Breast epithelium (tissue), 4 donors: ENCODE results near the gene TEKTIP1. TPM values are rescaled to one million over a fixed set of nuclear protein-coding genes. Genes with fewer than 3 reads are reported as not detected.
A peak's percentile ranks its signal among the peaks of the same experiment; 100 is the strongest.

Experiments used
- DNase-seq, 2 donors: peaks; one replicate each; pipeline ENCODE4 v3.0.0-alpha.2; 2019; ENCODE audit warnings: low spot score in 2 of 2
- H3K27ac ChIP-seq, 2 donors: fragments of 200-600 bp; sonication (generic) in 1 of 2; one replicate each; pipeline ENCODE4 v1.5.1; 2016 to 2019; ENCODE audit warnings: mild to moderate bottlenecking in 1 of 2
- H3K27me3 ChIP-seq, 2 donors: fragments of 200-600 bp; sonication (generic) in 1 of 2; one replicate each; pipeline versions ENCODE4 v1.5.1 to v1.6.0; 2017 to 2019; ENCODE audit warnings: control low read depth in 1 of 2, mild to moderate bottlenecking in 1 of 2
- H3K36me3 ChIP-seq: fragments of 200-600 bp; one replicate; pipeline ENCODE4 v1.5.1; 2019
- H3K4me1 ChIP-seq, 2 donors: fragments of 200-600 bp; sonication (generic); one replicate each; pipeline ENCODE4 v1.5.1; 2016 to 2019; ENCODE audit warnings: control low read depth in 1 of 2
- H3K4me3 ChIP-seq, 3 donors: fragments of 200-600 bp; sonication (generic); 1 replicate in 2 of 3; 2 replicates in 1 of 3; pipeline ENCODE4 v1.5.1; 2016 to 2019; ENCODE audit warnings: mild to moderate bottlenecking in 3 of 3, moderate library complexity in 2 of 3
- H3K9me3 ChIP-seq, 2 donors: fragments of 200-600 bp; sonication (generic) in 1 of 2; one replicate each; pipeline ENCODE4 v1.5.1; 2016 to 2019; ENCODE audit warnings: control low read depth in 1 of 2
- POLR2A ChIP-seq: fragments of 450-650 bp; IDR thresholded peaks from one replicate; pipeline ENCODE4 v1.6.1; 2016; ENCODE audit warnings: antibody characterized with exemption, mild to moderate bottlenecking, moderate library complexity
- POLR2AphosphoS5 ChIP-seq, 3 donors: sonication (generic); formaldehyde crosslinking; IDR thresholded peaks; one replicate each; pipeline ENCODE4 v1.6.1; 2017; ENCODE audit warnings: antibody characterized with exemption in 3 of 3
- intact Hi-C: fragments of 100-400 bp; cut with DNase I; formaldehyde crosslinking; loops from one replicate; pipeline ENCODE4 v1.15.1; 2023; ENCODE audit warnings: low total_unique reads
- total RNA-seq, 3 donors: library from RNA; depleted of rRNA; stranded (reverse); fragments of >200 nt; gene quantifications; one replicate each; pipeline ENCODE4 v1.1.0, GENCODE V29; 2016
- TF ChIP-seq, protein P1 (sequence below), 3 donors: fragments of 450-650 bp; IDR thresholded peaks; one replicate each; pipeline ENCODE4 v1.5.1; 2016 to 2017; ENCODE audit warnings: antibody characterized with exemption in 3 of 3, mild to moderate bottlenecking in 3 of 3, moderate library complexity in 3 of 3

TEKTIP1 gene
- total RNA-seq, 3 donors from 2014 or later: 2.0 TPM; not detected in 2

DNA sequence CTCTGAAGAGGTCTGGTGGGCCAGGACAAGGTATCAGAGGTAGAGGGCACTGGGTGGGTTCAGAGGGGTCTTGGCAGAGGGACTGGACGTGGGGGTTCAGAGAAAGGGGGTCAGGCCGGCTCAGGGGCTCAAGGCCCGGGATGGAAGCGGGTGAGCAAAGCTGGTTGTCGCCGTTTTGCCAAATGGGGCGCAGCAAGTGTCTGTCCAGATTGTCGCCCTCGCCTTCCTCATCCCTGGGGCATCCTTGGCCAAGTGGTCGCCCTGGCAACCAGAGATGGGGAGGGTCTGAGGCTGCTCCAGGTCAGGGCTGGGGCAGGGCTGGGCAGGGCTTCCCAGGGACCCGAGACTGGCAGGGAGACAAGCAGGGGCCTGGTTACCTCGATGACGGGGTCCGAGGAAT is 45.3 kb upstream of the TEKTIP1 start:
- Histone ChIP-seq H3K9me3 (no peaks in the 10 kb centered on the region), H3K27me3 (no peaks in the 10 kb centered on the region), H3K4me3 (no peak overlapping the region), H3K4me1 (no peaks in the 10 kb centered on the region), H3K27ac (no peak overlapping the region), H3K36me3 (no peaks in the 10 kb centered on the region)
- DNase-seq: no peak
- intact Hi-C loops: no loop called here
- TF ChIP-seq, protein P1, sequence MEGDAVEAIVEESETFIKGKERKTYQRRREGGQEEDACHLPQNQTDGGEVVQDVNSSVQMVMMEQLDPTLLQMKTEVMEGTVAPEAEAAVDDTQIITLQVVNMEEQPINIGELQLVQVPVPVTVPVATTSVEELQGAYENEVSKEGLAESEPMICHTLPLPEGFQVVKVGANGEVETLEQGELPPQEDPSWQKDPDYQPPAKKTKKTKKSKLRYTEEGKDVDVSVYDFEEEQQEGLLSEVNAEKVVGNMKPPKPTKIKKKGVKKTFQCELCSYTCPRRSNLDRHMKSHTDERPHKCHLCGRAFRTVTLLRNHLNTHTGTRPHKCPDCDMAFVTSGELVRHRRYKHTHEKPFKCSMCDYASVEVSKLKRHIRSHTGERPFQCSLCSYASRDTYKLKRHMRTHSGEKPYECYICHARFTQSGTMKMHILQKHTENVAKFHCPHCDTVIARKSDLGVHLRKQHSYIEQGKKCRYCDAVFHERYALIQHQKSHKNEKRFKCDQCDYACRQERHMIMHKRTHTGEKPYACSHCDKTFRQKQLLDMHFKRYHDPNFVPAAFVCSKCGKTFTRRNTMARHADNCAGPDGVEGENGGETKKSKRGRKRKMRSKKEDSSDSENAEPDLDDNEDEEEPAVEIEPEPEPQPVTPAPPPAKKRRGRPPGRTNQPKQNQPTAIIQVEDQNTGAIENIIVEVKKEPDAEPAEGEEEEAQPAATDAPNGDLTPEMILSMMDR (IDR thresholded peaks at IDR 0.05): no peak
- TF ChIP-seq POLR2AphosphoS5 (IDR thresholded peaks at IDR 0.05): no peak
- no peak for TF ChIP-seq POLR2A

DNA sequence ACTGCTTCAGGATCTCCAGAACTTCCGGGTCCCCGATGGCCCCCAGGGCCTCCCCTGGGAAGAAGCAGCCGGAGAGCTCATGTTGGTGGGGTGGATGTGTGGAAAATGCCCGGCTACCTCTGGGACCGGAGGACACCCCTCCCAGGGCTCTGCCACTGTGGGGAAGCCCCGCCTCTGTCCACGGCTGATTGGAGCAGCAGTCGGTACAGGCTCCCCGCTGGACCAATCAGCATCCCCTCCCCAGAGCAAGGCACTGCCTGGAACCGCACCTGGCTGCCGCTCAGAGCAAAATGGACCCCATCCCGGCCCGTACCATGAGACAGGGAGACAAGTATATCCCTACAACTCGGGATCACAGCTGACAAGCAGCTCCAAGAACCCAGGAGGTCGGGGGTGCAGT is 44.9 kb upstream of the TEKTIP1 start:
- TF ChIP-seq, protein P1 (IDR thresholded peaks at IDR 0.05): no peak
- no peak for TF ChIP-seq POLR2A
- TF ChIP-seq POLR2AphosphoS5 (IDR thresholded peaks at IDR 0.05): no peak
- DNase-seq: no peak

DNA sequence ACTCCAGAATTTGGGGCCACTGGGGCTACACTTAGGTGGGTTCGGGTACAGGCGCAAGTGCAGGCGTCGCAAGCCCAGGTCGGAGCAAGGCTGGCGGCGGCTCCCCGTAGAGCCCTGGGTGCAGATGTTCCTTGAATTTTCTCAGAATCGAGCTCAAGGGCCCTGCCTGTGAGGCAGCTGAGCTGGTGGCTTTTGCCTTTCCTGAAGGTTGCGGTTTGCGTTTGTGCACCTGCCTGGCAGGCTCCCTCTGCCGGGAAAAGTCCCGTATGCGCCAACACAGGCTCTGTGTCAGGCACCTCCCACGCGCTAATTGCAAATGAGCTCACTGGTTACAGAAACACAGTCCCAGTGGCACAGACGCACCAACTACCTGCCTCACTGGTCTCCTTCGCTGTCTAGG is 44.4 kb upstream of the TEKTIP1 start:
- DNase-seq: peak in 1 of 2 donors; percentile 66
- H3K4me1 ChIP-seq: peaks cover 2 to 4% of the 10 kb centered on the region in 2 donors
- TF ChIP-seq, protein P1 (IDR thresholded peaks at IDR 0.05): no peak
- TF ChIP-seq POLR2AphosphoS5 (IDR thresholded peaks at IDR 0.05) (no peak), POLR2A (no peak)
- no peak overlapping the region for H3K4me3 ChIP-seq
- intact Hi-C loops: no loop called here
- no peaks in the 10 kb centered on the region for H3K36me3 ChIP-seq
- no peaks in the 10 kb centered on the region for H3K9me3 ChIP-seq
- H3K27me3 ChIP-seq: no peaks in the 10 kb centered on the region
- peak overlapping the region in 1 of 2 donors; percentile 25 for H3K27ac ChIP-seq

More for the DNA sequence above, 44.9 kb upstream of the TEKTIP1 start:
- no peaks in the 10 kb centered on the region for H3K9me3 ChIP-seq
- H3K36me3 ChIP-seq: no peaks in the 10 kb centered on the region
- intact Hi-C loops: no loop called here
- H3K27ac ChIP-seq: peak overlapping the region in 1 of 2 donors; percentile 13
- H3K4me1 ChIP-seq: no peaks in the 10 kb centered on the region
- no peaks in the 10 kb centered on the region for H3K27me3 ChIP-seq
- no peak overlapping the region for H3K4me3 ChIP-seq

DNA sequence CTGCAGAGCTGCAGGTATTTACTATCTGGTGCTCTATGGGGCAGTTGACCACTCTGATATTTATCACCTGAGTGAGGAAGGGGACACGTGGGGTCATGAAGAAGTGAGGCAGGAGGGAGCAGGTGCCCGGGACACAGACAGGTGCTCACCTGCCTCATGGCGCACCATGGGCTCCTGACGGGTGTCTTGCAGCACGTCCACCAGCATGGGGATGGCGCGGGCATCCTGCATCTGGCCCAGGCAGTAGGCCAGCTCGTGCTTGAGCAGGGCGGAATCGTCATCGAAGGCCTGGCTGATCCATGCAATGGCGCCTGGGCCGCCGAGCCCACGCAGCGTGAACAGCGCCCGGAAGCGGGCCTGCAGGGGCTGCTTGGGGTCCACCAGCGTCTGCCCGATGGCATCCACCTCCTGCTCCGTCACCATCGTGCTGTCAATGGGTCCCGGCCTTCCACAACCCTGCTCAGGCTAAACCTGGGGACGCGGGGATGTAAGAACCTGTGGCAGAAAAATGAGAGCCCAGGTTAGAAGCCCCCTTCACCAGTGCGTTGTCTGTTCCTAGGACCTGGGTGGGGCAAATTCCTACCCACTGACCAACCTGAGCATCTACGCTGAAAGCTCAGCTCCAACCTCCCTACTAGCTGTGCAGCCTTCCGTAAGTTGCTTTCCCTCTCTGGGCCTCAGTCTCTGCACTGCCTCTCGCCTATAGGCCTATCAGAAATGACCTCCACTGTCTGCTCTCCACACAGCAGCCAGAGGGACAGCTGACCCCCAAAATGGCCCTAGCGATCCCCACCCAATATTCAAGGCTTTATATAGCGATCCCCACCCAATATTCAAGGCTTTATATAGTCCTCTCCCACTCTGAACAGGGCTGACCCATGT is 42.3 kb upstream of the TEKTIP1 start:
- intact Hi-C loops: no loop called here
- TF ChIP-seq, protein P1 (IDR thresholded peaks at IDR 0.05): no peak
- TF ChIP-seq POLR2AphosphoS5 (IDR thresholded peaks at IDR 0.05) (no peak), POLR2A (no peak)
- no peaks in the 10 kb centered on the region for H3K36me3 ChIP-seq
- peaks cover 5 to 6% of the 10 kb centered on the region in 2 donors for H3K4me1 ChIP-seq
- no peak overlapping the region for H3K27ac ChIP-seq
- H3K27me3 ChIP-seq: no peaks in the 10 kb centered on the region
- no peak for DNase-seq
- H3K4me3 ChIP-seq: no peak overlapping the region
- no peaks in the 10 kb centered on the region for H3K9me3 ChIP-seq

DNA sequence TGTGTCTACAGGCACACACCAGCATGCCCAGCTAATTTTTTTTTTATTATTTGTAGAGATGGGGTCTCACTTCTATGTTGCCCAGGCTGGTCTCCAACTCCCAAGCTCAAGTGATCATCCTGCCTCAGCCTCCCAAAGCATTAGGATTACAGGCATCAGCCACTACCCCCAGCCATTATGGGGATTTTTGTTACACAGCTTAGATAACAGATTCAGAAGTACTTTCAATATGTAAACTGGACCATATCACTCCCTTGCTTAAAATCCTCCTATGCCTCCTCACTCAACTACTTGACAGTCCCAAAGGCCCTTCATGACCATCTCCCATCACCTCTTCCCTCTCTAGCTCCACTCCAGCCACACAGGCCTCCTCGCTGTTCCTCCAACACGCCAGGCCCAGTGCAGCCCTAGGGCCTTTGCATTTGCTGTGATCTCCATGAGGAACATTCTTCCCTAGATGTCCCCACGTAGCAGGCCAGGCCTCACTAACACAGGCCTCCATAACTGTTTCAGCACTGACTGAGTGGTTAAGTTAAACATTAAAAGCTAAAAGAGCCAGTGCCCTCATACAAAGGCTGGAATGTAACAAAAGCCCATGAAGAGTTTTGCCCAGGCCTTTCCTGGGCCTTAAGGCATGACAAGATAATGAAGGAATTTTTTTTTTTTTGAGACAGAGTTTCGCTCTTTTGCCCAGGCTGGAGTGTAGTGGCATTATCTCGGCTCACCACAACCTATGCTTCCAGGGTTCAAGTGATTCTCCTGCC is 41.0 kb upstream of the TEKTIP1 start:
- Histone ChIP-seq H3K4me1 (peaks cover 5 to 6% of the 10 kb centered on the region in 2 donors), H3K4me3 (no peak overlapping the region), H3K27ac (no peak overlapping the region), H3K9me3 (no peaks in the 10 kb centered on the region), H3K27me3 (no peaks in the 10 kb centered on the region), H3K36me3 (no peaks in the 10 kb centered on the region)
- DNase-seq: no peak
- TF ChIP-seq, protein P1 (IDR thresholded peaks at IDR 0.05): no peak
- intact Hi-C loops: no loop called here
